GM18505 (cell line): ENCODE results near the gene MYL10.

Source experiments
- ATAC-seq: cut with Tn5 transposase; IDR thresholded peaks from one replicate; pipeline ENCODE4 v1.9.1; 2021; ENCODE audit not compliant: unreplicated experiment
- POLR2A ChIP-seq: IDR thresholded peaks from 4 replicates; pipeline ENCODE4 v1.6.1; 2011; ENCODE audit warnings: borderline replicate concordance; ENCODE audit not compliant: insufficient read depth, insufficient read length; ENCODE audit errors: extremely low read depth

MYL10 gene

GRCh38 chr7:101629171-101629570 lies at the start of gene MYL10:
MYL10 (minus strand) TSS chr7:101629296; CDS start chr7:101629118, 178 bp downstream.
- TF ChIP-seq POLR2A: no peak

GRCh38 chr7:101678658-101679057 lies 49.6 kb upstream of the MYL10 start:
- no peak for ATAC-seq
- no peak for TF ChIP-seq POLR2A

More at GRCh38 chr7:101629171-101629570, at the start of gene MYL10:
- no peak for ATAC-seq

- ATAC-seq: no peak
- TF ChIP-seq POLR2A: no peak
Measured at GRCh38 chr7:101677797-101678479, 48.8 kb upstream of the MYL10 start.

- ATAC-seq: no peak
Measured at GRCh38 chr7:101677391-101677790, 48.3 kb upstream of the MYL10 start.

GRCh38 chr7:101676956-101677355 lies 47.9 kb upstream of the MYL10 start:
- TF ChIP-seq POLR2A: no peak
- ATAC-seq: no peak

More at GRCh38 chr7:101677391-101677790, 48.3 kb upstream of the MYL10 start:
- no peak for TF ChIP-seq POLR2A

GRCh38 chr7:101676062-101676598 lies 47.0 kb upstream of the MYL10 start:
- no peak for ATAC-seq
- no peak for TF ChIP-seq POLR2A

GRCh38 chr7:101674439-101674838 lies 45.3 kb upstream of the MYL10 start:
- no peak for TF ChIP-seq POLR2A
- no peak for ATAC-seq

- ATAC-seq: no peak
- TF ChIP-seq POLR2A: no peak
Measured at GRCh38 chr7:101673951-101674350, 44.9 kb upstream of the MYL10 start.

- ATAC-seq: no peak
- no peak for TF ChIP-seq POLR2A
Measured at GRCh38 chr7:101673315-101673714, 44.2 kb upstream of the MYL10 start.

GRCh38 chr7:101671371-101672356 lies 42.6 kb upstream of the MYL10 start:
- no peak for ATAC-seq
- no peak for TF ChIP-seq POLR2A

GRCh38 chr7:101669307-101669706 lies 40.2 kb upstream of the MYL10 start:
- TF ChIP-seq POLR2A: no peak
- ATAC-seq: no peak

- no peak for TF ChIP-seq POLR2A
- no peak for ATAC-seq
Measured at GRCh38 chr7:101668726-101669125, 39.6 kb upstream of the MYL10 start.

GRCh38 chr7:101667920-101668319 lies 38.8 kb upstream of the MYL10 start:
- TF ChIP-seq POLR2A: no peak
- no peak for ATAC-seq

- TF ChIP-seq POLR2A: no peak
Measured at GRCh38 chr7:101667399-101667798, 38.3 kb upstream of the MYL10 start.

GRCh38 chr7:101666741-101667140 lies 37.6 kb upstream of the MYL10 start:
- no peak for TF ChIP-seq POLR2A
- no peak for ATAC-seq

More at GRCh38 chr7:101667399-101667798, 38.3 kb upstream of the MYL10 start:
- no peak for ATAC-seq
